Suprapubic skin (tissue), 4 donors: ENCODE results near the gene DNAJC9. TPM values are rescaled to one million over a fixed set of nuclear protein-coding genes. Genes with fewer than 3 reads are reported as not detected.
A peak's percentile ranks its signal among the peaks of the same experiment; 100 is the strongest.

Experiments
- DNase-seq, 2 donors: peaks; one replicate each; pipeline ENCODE4 v3.0.0-alpha.2; 2019; ENCODE audit warnings: low spot score in 2 of 2
- H3K27ac ChIP-seq: fragments of 200-600 bp; sonication (generic); one replicate; pipeline ENCODE4 v1.5.1; 2019
- H3K27me3 ChIP-seq: fragments of 200-600 bp; sonication (generic); one replicate; pipeline ENCODE4 v1.5.1; 2019
- H3K36me3 ChIP-seq: fragments of 200-600 bp; sonication (generic); one replicate; pipeline ENCODE4 v1.5.1; 2019
- H3K4me1 ChIP-seq: fragments of 200-600 bp; sonication (generic); one replicate; pipeline ENCODE4 v1.5.1; 2019
- H3K4me3 ChIP-seq: fragments of 200-600 bp; sonication (generic); one replicate; pipeline ENCODE4 v1.5.1; 2019; ENCODE audit warnings: mild to moderate bottlenecking
- H3K9me3 ChIP-seq: fragments of 200-600 bp; sonication (generic); one replicate; pipeline ENCODE4 v1.5.1; 2019
- CTCF ChIP-seq, 2 donors: fragments of 200-600 bp in 1 of 2; fragments of 450-650 bp in 1 of 2; sonication (generic) in 1 of 2; IDR thresholded peaks; one replicate each; pipeline ENCODE4 v1.5.1; 2016 to 2019; ENCODE audit warnings: antibody characterized with exemption in 2 of 2, mild to moderate bottlenecking in 1 of 2, moderate library complexity in 1 of 2
- EP300 ChIP-seq: sonication (generic); formaldehyde crosslinking; IDR thresholded peaks from one replicate; pipeline ENCODE4 v1.6.1; 2017; ENCODE audit warnings: antibody characterized with exemption
- POLR2A ChIP-seq, 2 donors: fragments of 450-650 bp; IDR thresholded peaks; one replicate each; pipeline ENCODE4 v1.6.1; 2017; ENCODE audit warnings: antibody characterized with exemption in 2 of 2, mild to moderate bottlenecking in 2 of 2, moderate library complexity in 2 of 2
- POLR2AphosphoS5 ChIP-seq, 3 donors: sonication (generic); formaldehyde crosslinking; IDR thresholded peaks; one replicate each; pipeline ENCODE4 v1.6.1; 2017; ENCODE audit warnings: antibody characterized with exemption in 3 of 3
- WGBS: methylation state at CpG from one replicate; pipeline ENCODE4 v1.1.5; 2018; 5-methylcytosine and 5-hydroxymethylcytosine counted together
- total RNA-seq, 4 donors: library from RNA; depleted of rRNA; stranded (reverse); fragments of >200 nt; gene quantifications; one replicate each; pipeline ENCODE4 v1.1.0, GENCODE V29; 2016

DNAJC9 gene
- total RNA-seq, 4 donors from 2014 or later, result 15.1 to 22.0 (median 19.6) TPM

- H3K27ac ChIP-seq, result peak overlapping the region; percentile 95
- peak overlapping the region; percentile 88 for H3K4me3 ChIP-seq
- DNase-seq, result no peak
- H3K36me3 ChIP-seq, result peaks cover 15% of the 10 kb centered on the region
- H3K9me3 ChIP-seq, result no peaks in the 10 kb centered on the region
- 0% methylated on average over 4 of the region's 4 CpGs for WGBS
- no peaks in the 10 kb centered on the region for H3K27me3 ChIP-seq
- TF ChIP-seq EP300 (no peak), POLR2AphosphoS5 (IDR thresholded peaks at IDR 0.05) (no peak), POLR2A (IDR thresholded peaks at IDR 0.05) (no peak), CTCF (IDR thresholded peaks at IDR 0.05) (no peak)
- peaks cover 25% of the 10 kb centered on the region for H3K4me1 ChIP-seq
Observed at GRCh38 chr10:73253225-73253555, 6.1 kb upstream of the DNAJC9 start.

- TF ChIP-seq POLR2A (IDR thresholded peaks at IDR 0.05), result peak in 1 of 2 donors; percentile 66
- no peak for TF ChIP-seq CTCF (IDR thresholded peaks at IDR 0.05)
- no peak for TF ChIP-seq EP300
- TF ChIP-seq POLR2AphosphoS5 (IDR thresholded peaks at IDR 0.05), result peak; percentile 55 to 78 (median 77)
- Histone ChIP-seq H3K4me3 (peak within 1 kb of the TSS; percentile 88), H3K27ac (peak within 1 kb of the TSS; percentile 95), H3K4me1 (peaks cover 28% of the 10 kb centered on the region), H3K9me3 (no peaks in the 10 kb centered on the region), H3K36me3 (peaks cover 15% of the 10 kb centered on the region), H3K27me3 (no peaks in the 10 kb centered on the region)
- under 1% methylated on average over 18 of the region's 51 CpGs for WGBS
- peak; percentile 96 to 97 for DNase-seq
Observed at GRCh38 chr10:73252445-73253224, 5.6 kb upstream of the DNAJC9 start, which contains the start of gene MRPS16. Gene MRPS16 (minus strand): TSS chr10:73252644. CDS start chr10:73252482, 162 bp downstream.

- WGBS, result 25% methylated on average over 14 of the region's 23 CpGs
- peaks cover 31% of the 10 kb centered on the region for H3K4me1 ChIP-seq
- H3K27me3 ChIP-seq, result no peaks in the 10 kb centered on the region
- TF ChIP-seq CTCF (IDR thresholded peaks at IDR 0.05) (no peak), POLR2A (IDR thresholded peaks at IDR 0.05) (no peak), POLR2AphosphoS5 (IDR thresholded peaks at IDR 0.05) (no peak), EP300 (no peak)
- H3K9me3 ChIP-seq, result no peaks in the 10 kb centered on the region
- peak overlapping the region; percentile 88 for H3K4me3 ChIP-seq
- peaks cover 15% of the 10 kb centered on the region for H3K36me3 ChIP-seq
- DNase-seq, result no peak
- peak overlapping the region; percentile 95 for H3K27ac ChIP-seq
Observed at GRCh38 chr10:73251683-73252444, 4.8 kb upstream of the DNAJC9 start.

GRCh38 chr10:73248259-73248724, 1.2 kb upstream of the DNAJC9 start:
- Histone ChIP-seq H3K9me3 (no peaks in the 10 kb centered on the region), H3K4me3 (no peak overlapping the region), H3K36me3 (peaks cover 28% of the 10 kb centered on the region), H3K4me1 (peaks cover 57% of the 10 kb centered on the region), H3K27ac (no peak overlapping the region), H3K27me3 (no peaks in the 10 kb centered on the region)
- no peak for DNase-seq
- TF ChIP-seq POLR2AphosphoS5 (IDR thresholded peaks at IDR 0.05), result no peak
- no peak for TF ChIP-seq CTCF (IDR thresholded peaks at IDR 0.05)
- no peak for TF ChIP-seq EP300
- TF ChIP-seq POLR2A (IDR thresholded peaks at IDR 0.05), result no peak
- 80% methylated on average over 5 of the region's 5 CpGs for WGBS
